ENCODE data around the gene FAM187B.
"Not testable (repeated sequence)": the region's sequence is repeated elsewhere in the genome, so short reads cannot be mapped to it uniquely, and the experiment has no call there.

FAM187B gene

DNA sequence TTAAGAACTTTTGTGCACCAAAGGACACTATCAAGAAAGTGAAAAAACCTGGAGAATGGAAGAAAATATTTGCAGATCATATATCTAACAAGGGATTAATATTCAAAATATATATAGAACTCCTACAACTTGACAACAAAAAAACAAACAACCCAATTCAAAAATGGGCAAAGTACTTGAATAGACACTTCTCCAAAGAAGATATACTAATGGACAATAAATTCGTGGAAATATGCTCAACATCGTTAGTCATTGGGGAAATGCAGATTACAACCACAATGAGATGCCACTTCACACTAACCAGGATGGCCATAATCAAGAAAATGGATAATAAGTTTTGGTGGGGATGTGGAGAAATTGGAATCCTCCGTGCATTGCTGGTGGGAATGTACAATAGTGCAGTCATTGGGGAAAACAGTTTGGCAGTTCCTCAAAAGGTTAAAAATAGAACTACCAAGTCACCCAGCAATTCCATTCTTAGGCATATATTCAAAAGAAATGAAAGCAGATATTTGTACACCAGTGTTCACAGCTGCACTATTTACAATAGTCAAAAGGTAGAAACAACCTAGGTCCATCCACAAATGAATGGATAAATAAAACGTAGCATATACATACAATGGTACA, 18.0 kb upstream of the FAM187B start:
- no peak for DNase-seq (ENCODE audit: low read depth)
- no peak overlapping the region for H3K4me3 ChIP-seq (ENCODE audit: low read length)
- TF ChIP-seq, protein P1, sequence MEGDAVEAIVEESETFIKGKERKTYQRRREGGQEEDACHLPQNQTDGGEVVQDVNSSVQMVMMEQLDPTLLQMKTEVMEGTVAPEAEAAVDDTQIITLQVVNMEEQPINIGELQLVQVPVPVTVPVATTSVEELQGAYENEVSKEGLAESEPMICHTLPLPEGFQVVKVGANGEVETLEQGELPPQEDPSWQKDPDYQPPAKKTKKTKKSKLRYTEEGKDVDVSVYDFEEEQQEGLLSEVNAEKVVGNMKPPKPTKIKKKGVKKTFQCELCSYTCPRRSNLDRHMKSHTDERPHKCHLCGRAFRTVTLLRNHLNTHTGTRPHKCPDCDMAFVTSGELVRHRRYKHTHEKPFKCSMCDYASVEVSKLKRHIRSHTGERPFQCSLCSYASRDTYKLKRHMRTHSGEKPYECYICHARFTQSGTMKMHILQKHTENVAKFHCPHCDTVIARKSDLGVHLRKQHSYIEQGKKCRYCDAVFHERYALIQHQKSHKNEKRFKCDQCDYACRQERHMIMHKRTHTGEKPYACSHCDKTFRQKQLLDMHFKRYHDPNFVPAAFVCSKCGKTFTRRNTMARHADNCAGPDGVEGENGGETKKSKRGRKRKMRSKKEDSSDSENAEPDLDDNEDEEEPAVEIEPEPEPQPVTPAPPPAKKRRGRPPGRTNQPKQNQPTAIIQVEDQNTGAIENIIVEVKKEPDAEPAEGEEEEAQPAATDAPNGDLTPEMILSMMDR (conservative IDR thresholded peaks at IDR 0.05; ENCODE audit: low read depth, low read length), result no peak

DNA sequence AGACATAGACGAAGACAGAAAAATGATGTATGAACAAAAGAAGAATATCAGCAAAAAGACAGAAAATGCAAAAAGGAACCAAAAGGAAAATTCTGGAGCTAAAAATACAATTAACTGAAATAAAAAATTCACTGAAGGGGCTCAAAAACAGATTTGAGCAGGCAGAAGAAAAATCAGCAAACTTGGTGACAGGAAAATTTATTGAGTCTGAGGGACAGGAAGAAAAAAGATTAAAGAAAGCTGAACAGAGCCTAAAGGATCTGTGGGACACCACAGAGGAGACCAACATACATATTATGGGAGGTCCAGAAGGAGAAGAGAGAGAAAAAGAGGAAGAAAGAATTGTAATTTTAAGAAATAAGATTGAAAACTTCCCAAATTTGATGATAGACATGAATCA, 12.9 kb upstream of the FAM187B start:
- TF ChIP-seq, protein P1 (conservative IDR thresholded peaks at IDR 0.05; ENCODE audit: low read depth, low read length), result no peak
- DNase-seq (ENCODE audit: low read depth), result no peak
- H3K4me3 ChIP-seq (ENCODE audit: low read length), result no peak overlapping the region

DNA sequence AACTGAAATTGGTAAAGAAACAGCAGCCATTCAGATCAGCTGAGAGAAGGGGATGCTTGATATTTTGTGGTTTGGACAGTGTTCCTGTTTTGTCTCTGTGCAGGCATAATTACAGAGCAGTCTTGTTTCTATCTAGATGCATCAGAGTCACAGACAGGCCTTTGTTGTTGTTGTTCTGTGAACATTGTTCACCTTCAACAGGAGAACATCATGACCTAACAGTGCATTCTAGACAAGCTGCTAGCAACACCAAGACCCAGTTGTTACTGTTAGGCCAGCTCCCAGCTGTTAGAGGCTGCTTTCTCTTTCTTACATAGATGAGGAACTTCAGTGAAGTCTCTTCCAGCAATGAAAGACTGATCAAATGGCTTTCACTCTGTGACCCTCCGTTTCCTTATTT, 11.8 kb upstream of the FAM187B start:
- no peak for DNase-seq (ENCODE audit: low read depth)
- H3K4me3 ChIP-seq (ENCODE audit: low read length), result no peak overlapping the region
- TF ChIP-seq, protein P1 (conservative IDR thresholded peaks at IDR 0.05; ENCODE audit: low read depth, low read length), result no peak

DNA sequence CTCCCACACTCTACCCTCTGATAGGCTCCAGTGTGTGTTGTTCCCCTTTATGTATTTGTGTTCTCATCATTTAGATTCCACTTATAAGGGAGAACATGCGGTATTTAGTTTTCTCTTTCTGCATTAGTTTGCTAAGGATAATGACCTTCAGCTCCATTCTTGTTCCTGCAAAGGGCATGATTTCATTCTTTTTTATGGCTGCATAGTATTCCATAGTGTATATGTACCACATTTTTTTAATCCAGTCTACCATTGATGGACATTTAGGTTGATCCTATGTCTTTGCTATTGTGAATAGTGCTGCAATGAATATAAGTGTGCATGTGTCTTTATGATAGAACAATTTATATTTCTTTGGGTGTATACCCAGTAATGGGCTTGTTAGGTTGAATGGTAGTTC, 11.1 kb upstream of the FAM187B start:
- DNase-seq (ENCODE audit: low read depth); H3K4me3 ChIP-seq (ENCODE audit: low read length): not testable (repeated sequence)

DNA sequence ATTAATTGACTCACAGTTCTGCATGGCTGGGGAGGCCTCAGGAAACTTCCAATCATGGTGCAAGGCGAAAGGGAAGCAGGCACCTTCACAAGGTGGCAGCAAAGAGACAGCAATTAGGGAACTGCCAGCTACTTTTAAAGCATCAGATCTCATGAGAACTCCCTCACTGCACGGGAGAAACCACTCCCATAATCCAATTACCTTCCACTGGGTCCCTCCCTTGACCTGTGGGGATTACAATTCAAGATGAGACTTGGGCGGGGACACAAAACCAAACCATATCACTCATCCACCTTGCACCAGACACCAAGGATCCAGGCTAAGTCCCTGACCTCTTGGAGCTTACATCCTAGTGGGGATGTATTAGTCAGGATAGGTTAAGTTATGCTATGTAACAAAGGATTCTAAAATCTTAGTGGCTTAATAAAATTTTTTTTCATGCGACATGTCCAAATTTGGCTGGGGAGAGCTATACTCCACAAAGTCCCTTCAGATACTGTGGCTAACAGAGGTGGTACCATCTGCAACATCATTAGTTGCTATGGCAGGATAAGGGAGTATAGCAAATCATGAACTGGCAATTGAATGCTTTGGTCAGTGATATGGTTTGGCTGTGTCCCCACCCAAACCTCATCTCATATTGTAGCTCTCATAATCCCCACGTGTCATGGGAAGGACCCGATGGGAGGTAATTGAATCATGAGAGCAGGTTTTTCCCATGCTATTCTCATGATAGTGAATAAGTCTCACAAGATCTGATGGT, 8.3 kb upstream of the FAM187B start:
- no peak overlapping the region for H3K4me3 ChIP-seq (ENCODE audit: low read length)
- DNase-seq (ENCODE audit: low read depth), result no peak

DNA sequence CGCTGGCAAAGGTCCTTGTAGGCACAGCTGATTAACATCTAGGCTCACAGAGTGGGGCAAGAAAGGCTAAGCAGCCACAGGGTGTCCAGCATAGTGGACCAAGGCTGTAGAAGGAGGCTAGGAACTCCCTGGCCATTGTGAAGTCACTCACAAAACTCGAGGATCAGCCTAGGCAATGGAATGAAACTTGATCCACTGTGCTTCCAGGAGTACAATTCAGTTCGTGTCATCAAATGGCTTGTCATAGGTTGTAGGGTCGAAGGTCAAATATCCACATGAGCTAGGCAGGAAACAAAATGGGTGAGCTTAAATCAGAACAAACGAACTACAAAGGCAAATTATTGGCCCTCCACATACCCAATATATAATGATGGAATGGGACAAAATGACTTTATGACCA, 4.4 kb upstream of the FAM187B start:
- no peak overlapping the region for H3K4me3 ChIP-seq (ENCODE audit: low read length)
- DNase-seq (ENCODE audit: low read depth), result no peak
- TF ChIP-seq, protein P1 (conservative IDR thresholded peaks at IDR 0.05; ENCODE audit: low read depth, low read length), result no peak

More for the DNA sequence above, 8.3 kb upstream of the FAM187B start:
- TF ChIP-seq, protein P1 (conservative IDR thresholded peaks at IDR 0.05; ENCODE audit: low read depth, low read length), result no peak

DNA sequence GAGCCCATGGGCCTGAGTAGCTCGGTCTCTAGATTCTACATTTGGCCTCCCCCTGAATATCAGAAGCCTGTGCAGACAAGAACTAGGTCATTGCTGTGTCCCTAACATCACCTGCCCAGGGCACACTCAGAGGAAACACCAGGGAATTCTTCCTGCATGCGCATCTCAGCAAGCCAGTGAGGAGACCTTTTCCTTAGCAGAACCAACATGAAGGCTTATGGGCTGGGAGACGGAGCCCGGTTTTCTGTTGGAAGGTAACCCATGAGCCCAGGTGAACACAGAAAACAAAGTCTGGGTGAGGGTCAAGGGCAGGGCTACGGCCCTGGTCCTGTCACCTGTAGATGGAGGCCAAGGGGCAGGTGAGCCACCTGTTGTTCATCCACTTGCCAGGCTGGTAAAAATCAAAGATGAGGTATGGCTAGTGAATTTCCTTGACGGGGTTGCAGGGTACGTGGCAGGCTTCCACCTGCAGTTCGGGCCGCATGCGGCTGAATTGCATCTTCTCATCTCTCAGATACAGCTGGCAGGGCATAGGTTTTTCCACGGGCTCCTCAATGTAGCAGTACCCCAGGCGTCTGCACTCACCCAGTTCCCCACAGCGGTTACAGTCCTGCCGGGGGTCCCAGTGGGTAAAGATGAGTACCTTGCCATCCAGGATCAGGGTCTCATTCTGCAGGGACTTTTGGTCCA, 3.6 kb upstream of the FAM187B start:
- TF ChIP-seq, protein P1 (conservative IDR thresholded peaks at IDR 0.05; ENCODE audit: low read depth, low read length), result no peak
- DNase-seq (ENCODE audit: low read depth), result no peak
- no peak overlapping the region for H3K4me3 ChIP-seq (ENCODE audit: low read length)

Data from retinal pigment epithelial cell (primary cell).